Raji (cell line): ENCODE data around the gene BCL2L1.
A peak's percentile ranks its signal among the peaks of the same experiment; 100 is the strongest.

Source experiments
- POLR2A ChIP-seq: IDR thresholded peaks from 2 replicates; pipeline ENCODE4 v1.6.1; 2011; ENCODE audit warnings: low read depth, low read length, control low read depth; ENCODE audit not compliant: insufficient read depth

The BCL2L1 gene

GRCh38 chr20:31665753-31666152 is 56.9 kb downstream of the BCL2L1 start:
- TF ChIP-seq POLR2A, result no peak

GRCh38 chr20:31664696-31665354 is 57.8 kb downstream of the BCL2L1 start:
- no peak for TF ChIP-seq POLR2A

DNA sequence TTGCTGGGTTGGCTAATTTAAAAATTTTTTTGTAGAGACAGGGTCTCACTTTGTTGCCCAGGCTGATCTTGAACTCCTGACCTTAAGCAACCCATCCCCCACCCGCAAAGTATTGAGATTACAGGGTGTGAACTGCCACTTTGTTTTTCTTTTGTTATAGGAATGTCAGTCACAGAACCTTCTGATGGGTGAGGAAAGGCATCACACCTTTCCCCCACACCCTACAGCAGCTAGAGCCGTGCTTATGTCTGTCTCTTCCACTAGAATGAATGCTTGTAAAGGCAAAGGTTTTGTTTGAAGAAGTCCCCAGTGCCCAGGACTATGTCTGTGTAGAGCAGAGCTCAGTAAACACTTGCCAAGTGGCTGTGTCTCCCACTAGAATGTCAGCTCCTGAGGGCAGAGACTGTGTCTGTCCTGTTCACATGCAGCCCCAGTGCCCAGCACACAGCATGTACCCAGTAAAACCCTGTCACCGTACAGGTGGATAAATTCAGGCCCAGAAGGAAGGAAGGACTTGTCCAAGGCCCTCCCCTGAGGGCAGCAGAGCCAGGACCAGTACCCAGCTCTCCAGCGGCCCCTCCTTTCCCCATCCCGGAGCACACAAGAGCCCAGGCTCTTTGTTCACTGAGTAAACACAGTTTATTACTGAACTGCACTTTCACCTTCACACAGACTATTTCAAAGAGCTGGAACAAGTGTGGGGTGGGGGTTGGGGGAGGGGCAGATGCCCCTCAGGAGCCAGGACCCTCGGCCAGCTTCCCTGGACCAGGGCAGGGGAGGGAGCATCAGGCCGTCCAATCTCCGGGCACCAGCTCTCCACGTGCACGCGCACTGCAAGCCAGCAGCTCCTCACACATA is 58.6 kb downstream of the BCL2L1 start:
- no peak for TF ChIP-seq POLR2A

- TF ChIP-seq POLR2A, result no peak
Measured at GRCh38 chr20:31663524-31663837, 59.2 kb downstream of the BCL2L1 start.

DNA sequence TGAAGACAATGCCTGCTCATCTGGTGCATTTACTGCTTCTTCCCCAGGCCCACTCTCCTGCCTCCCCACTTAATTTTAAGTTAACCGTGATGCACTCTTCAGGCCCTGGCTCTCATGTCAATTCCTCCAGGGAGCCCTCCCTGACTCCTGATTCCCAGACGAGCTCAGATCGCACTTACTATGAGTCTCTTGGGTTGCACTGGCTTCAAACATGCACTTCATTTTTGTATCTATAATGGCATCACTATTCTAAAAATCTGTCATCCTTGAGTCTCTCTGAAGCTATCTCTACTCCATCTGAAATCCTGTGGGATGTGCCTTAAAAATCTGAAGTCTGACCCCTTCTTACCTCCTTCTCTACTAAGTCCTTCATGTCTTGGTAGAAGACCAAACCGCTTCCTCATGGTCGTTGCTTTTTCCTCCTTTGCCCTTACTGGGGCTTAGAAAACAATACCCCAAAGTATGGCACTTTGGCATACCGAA is 60.3 kb downstream of the BCL2L1 start:
- TF ChIP-seq POLR2A, result no peak

GRCh38 chr20:31661625-31662371 is 60.9 kb downstream of the BCL2L1 start:
- TF ChIP-seq POLR2A, result peak; percentile 40; the same call in 1 of the 2 replicates

GRCh38 chr20:31654534-31654933 is 68.1 kb downstream of the BCL2L1 start:
- no peak for TF ChIP-seq POLR2A

- no peak for TF ChIP-seq POLR2A
Measured at GRCh38 chr20:31653561-31653960, 69.1 kb downstream of the BCL2L1 start.

DNA sequence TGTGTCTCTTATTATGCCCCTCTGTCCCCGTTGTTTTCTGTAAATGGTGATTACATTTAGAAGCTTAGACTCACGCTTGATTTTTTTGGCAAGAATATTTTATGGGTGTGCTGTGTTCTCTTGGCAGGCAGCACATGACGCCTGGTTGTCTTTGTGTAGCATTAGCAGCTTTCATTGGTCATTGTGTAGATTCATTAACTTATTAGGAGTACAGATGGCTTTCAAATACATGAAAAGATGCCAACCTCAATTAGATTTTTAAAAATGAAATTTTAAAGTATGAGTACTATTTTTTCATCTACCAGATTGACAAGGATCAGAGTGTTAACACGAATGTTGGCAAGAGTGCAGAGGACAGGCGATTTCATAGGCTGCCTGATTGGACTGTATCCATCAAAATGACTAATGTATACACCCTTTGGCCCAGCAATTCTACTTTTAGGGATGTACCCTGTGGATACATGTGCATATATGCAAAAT is 69.7 kb downstream of the BCL2L1 start:
- no peak for TF ChIP-seq POLR2A

DNA sequence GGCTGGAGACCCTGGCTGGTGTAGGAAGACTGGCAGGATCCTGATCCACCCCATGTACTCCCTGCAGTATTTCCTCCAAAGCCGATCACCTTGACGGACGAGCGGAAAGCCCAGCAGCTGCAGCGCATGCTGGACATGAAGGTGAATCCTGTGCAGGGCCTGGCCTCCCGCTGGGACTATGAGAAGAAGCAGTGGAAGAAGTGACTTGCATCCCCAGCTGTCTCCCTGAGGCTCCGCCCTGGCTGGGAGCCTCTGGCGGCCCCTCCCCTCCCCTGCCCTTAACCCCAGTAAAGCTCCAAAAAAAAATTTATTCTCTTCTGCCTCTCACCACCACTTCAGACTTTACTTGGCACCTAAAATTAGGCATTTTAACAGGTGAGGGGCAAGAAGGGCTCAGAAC is 78.0 kb downstream of the BCL2L1 start:
- TF ChIP-seq POLR2A, result no peak

DNA sequence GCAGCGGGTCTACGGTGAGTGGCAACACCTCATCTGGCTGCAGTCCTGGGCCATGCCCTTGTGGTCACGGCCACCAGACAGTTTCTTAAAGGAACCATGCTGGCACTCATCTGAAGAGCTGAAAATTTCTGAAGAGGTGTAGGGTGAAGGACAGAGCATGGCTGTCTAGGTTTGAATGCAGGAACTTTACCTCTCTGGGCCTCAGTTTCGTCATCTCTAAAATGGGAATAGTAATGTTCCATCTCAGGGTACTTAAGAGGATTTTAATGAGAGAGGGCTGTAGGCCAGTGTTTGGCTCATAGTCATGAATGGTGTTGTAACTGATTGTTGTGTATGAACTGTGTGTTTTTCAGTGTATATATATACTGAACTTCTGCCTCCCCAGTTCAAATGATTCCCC is 79.1 kb downstream of the BCL2L1 start:
- TF ChIP-seq POLR2A, result no peak

- TF ChIP-seq POLR2A, result no peak
Measured at GRCh38 chr20:31642837-31643236, 79.8 kb downstream of the BCL2L1 start.

- TF ChIP-seq POLR2A, result no peak
Measured at GRCh38 chr20:31641391-31641790, 81.3 kb downstream of the BCL2L1 start.

- no peak for TF ChIP-seq POLR2A
Measured at GRCh38 chr20:31640259-31640658, 82.4 kb downstream of the BCL2L1 start.

DNA sequence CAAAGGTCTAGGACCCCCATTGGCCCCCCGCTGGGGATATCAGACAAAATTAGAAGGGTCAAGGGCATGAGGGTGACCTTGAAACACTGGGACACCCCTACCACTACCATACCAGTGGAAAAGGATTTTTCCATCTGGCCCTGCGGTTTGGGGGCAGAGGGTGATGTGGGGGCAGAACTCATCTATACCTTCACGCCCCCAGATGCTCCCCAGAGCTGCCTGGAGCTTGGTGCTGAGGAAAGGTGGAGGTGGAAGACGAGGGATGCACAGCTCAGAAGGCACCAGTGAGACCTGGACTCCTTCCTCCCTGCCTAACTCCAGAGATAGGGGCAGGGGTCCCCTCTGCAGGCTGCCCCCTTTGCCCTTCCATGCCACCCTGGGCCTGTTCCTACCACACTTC is 83.9 kb downstream of the BCL2L1 start:
- no peak for TF ChIP-seq POLR2A
